OCI-LY1 (cell line): ENCODE results near the gene RNU1-2.
"Not testable (repeated sequence)": the region's sequence is repeated elsewhere in the genome, so short reads cannot be mapped to it uniquely, and the experiment has no call there.

Experiments used
- EZH2 ChIP-seq: fragments of 200-600 bp; sonication (generic), shearing (Covaris generic); IDR thresholded peaks from 2 replicates; pipeline ENCODE4 v1.8.0; 2017; ENCODE audit warnings: borderline replicate concordance, mixed run types, mild to moderate bottlenecking, antibody characterized with exemption, low read length, moderate library complexity, mixed read lengths
- TF ChIP-seq, protein P1 (sequence below): fragments of 200-600 bp; sonication (generic), shearing (Covaris generic); IDR thresholded peaks from 2 replicates; pipeline ENCODE4 v1.5.1; 2017; ENCODE audit warnings: mild to moderate bottlenecking, antibody characterized with exemption, low read length, moderate library complexity, mixed read lengths

DNA sequence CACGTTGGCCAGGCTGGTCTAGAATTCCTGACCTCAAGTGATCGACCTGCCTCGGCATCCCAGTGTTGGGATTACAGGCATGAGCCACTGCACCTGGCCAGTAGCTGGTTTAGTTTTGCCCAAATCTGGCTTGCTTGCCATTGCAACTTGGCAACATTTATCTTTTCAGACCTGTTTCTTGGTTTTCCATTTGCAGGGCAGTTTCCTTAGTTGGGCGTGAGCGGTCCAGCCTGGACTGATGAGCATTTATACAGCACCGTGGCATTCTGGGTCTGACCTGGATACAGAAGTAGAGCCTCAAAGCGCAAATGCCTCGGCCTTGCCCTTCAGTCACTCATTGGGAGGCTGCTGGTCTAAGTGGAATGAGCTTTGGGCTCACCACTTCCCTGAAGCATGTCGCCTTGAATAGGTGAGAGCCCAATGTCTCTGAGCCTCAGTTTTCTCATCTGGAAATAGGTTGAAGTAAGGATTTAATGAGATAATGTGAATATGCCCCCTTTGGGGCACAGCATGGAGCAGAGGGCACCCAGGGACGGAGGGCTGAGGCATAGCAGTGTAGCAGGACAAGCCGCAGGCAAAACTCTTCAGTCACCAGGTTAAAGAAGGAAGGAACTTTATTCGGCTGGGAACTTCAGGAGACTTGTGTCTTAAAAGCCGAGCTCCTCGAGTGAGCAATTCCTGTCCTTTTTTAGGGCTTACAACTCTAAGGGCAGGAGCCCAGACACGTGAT lies 23.3 kb downstream of the RNU1-2 start:
- TF ChIP-seq, protein P1, sequence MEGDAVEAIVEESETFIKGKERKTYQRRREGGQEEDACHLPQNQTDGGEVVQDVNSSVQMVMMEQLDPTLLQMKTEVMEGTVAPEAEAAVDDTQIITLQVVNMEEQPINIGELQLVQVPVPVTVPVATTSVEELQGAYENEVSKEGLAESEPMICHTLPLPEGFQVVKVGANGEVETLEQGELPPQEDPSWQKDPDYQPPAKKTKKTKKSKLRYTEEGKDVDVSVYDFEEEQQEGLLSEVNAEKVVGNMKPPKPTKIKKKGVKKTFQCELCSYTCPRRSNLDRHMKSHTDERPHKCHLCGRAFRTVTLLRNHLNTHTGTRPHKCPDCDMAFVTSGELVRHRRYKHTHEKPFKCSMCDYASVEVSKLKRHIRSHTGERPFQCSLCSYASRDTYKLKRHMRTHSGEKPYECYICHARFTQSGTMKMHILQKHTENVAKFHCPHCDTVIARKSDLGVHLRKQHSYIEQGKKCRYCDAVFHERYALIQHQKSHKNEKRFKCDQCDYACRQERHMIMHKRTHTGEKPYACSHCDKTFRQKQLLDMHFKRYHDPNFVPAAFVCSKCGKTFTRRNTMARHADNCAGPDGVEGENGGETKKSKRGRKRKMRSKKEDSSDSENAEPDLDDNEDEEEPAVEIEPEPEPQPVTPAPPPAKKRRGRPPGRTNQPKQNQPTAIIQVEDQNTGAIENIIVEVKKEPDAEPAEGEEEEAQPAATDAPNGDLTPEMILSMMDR, result not testable (repeated sequence)
- TF ChIP-seq EZH2, result not testable (repeated sequence)
